Measurements from ENCODE around the gene DPP6.

GRCh38 chr7:154559454-154559853 is 507.3 kb downstream of the DPP6 start:
- TF ChIP-seq CTCF (conservative IDR thresholded peaks at IDR 0.05; ENCODE audit: low read length) (no peak), EZH2phosphoT487 (IDR thresholded peaks at IDR 0.05; ENCODE audit: borderline replicate concordance) (no peak)

Measured in Loucy (cell line).